ENCODE results near the gene ANKRD2.

Gene ANKRD2

GRCh38 chr10:97596101-97597082 is 23.8 kb downstream of the ANKRD2 start:
- no peak for DNase-seq (ENCODE audit: low spot score)

- DNase-seq (ENCODE audit: low spot score) = no peak
These were observed 25.2 kb downstream of the ANKRD2 start for GRCh38 chr10:97597778-97598177.

GRCh38 chr10:97598407-97599271 is 26.1 kb downstream of the ANKRD2 start:
- no peak for DNase-seq (ENCODE audit: low spot score)

- no peak for DNase-seq (ENCODE audit: low spot score)
These were observed 26.7 kb downstream of the ANKRD2 start for GRCh38 chr10:97599272-97599619.

- DNase-seq (ENCODE audit: low spot score) = no peak
These were observed 28.0 kb downstream of the ANKRD2 start for GRCh38 chr10:97600616-97601015.

GRCh38 chr10:97601268-97602215 is 29.0 kb downstream of the ANKRD2 start:
- DNase-seq (ENCODE audit: low spot score) = no peak

GRCh38 chr10:97607095-97607636 is 34.6 kb downstream of the ANKRD2 start:
- DNase-seq (ENCODE audit: low spot score) = no peak

- DNase-seq (ENCODE audit: low spot score) = no peak
These were observed 36.5 kb downstream of the ANKRD2 start for GRCh38 chr10:97608991-97609561.

GRCh38 chr10:97611473-97611872 is 38.9 kb downstream of the ANKRD2 start:
- no peak for DNase-seq (ENCODE audit: low spot score)

- no peak for DNase-seq (ENCODE audit: low spot score)
These were observed 39.8 kb downstream of the ANKRD2 start for GRCh38 chr10:97612386-97612785.

- DNase-seq (ENCODE audit: low spot score) = no peak
These were observed 45.7 kb downstream of the ANKRD2 start for GRCh38 chr10:97618285-97618684.

GRCh38 chr10:97618733-97619132 is 46.2 kb downstream of the ANKRD2 start:
- no peak for DNase-seq (ENCODE audit: low spot score)

- no peak for DNase-seq (ENCODE audit: low spot score)
These were observed 50.7 kb downstream of the ANKRD2 start for GRCh38 chr10:97623277-97623676.

- no peak for DNase-seq (ENCODE audit: low spot score)
These were observed 55.2 kb downstream of the ANKRD2 start for GRCh38 chr10:97627731-97628130.

- DNase-seq (ENCODE audit: low spot score) = no peak
These were observed 55.6 kb downstream of the ANKRD2 start for GRCh38 chr10:97628228-97628627.

- DNase-seq (ENCODE audit: low spot score) = no peak
These were observed 56.7 kb downstream of the ANKRD2 start for GRCh38 chr10:97629289-97629688.

- no peak for DNase-seq (ENCODE audit: low spot score)
These were observed 58.5 kb downstream of the ANKRD2 start for GRCh38 chr10:97631098-97631497.

GRCh38 chr10:97632949-97633884 is 60.6 kb downstream of the ANKRD2 start, which contains the start of gene MORN4:
Gene MORN4 (minus strand): TSS chr10:97633500. CDS start chr10:97619653, 13,847 bp downstream.
- DNase-seq (ENCODE audit: low spot score) = peak; percentile 92

Data from CD4-positive, alpha-beta T cell treated with Interleukin-6 at 100 ng/mL for 8 hours (primary cell).